Measurements from ENCODE around the gene TIAM2. TPM values are rescaled to one million over a fixed set of nuclear protein-coding genes. Genes with fewer than 3 reads are reported as not detected.

TIAM2 gene
- total RNA-seq, 1 donor from 2014 or later, result 171 TPM

GRCh38 chr6:155246825-155247224, 251.7 kb downstream of the TIAM2 start:
- FAIRE-seq (no peak), DNase-seq (ENCODE audit: low spot score in 2 of 2) (no peak)

- no peak for DNase-seq (ENCODE audit: low spot score in 2 of 2)
- FAIRE-seq, result no peak
Measured at GRCh38 chr6:155247618-155248007, 252.5 kb downstream of the TIAM2 start.

GRCh38 chr6:155248008-155249001, 253.2 kb downstream of the TIAM2 start:
- FAIRE-seq (no peak), DNase-seq (ENCODE audit: low spot score in 2 of 2) (peak; percentile 66 to 78)

- no peak for DNase-seq (ENCODE audit: low spot score in 2 of 2)
Measured at GRCh38 chr6:155250701-155251381, 255.7 kb downstream of the TIAM2 start.

GRCh38 chr6:155252581-155252980, 257.5 kb downstream of the TIAM2 start:
- FAIRE-seq (no peak), DNase-seq (ENCODE audit: low spot score in 2 of 2) (no peak)

More at GRCh38 chr6:155250701-155251381, 255.7 kb downstream of the TIAM2 start:
- FAIRE-seq, result no peak

- FAIRE-seq (no peak), DNase-seq (ENCODE audit: low spot score in 2 of 2) (no peak)
Measured at GRCh38 chr6:155253337-155253736, 258.2 kb downstream of the TIAM2 start.

GRCh38 chr6:155254139-155254538, 259.0 kb downstream of the TIAM2 start:
- no peak for FAIRE-seq
- DNase-seq (ENCODE audit: low spot score in 2 of 2), result no peak

GRCh38 chr6:155256122-155256795, 261.1 kb downstream of the TIAM2 start:
- DNase-seq (ENCODE audit: low spot score in 2 of 2) (no peak), FAIRE-seq (no peak)

- no peak for DNase-seq (ENCODE audit: low spot score in 2 of 2)
Measured at GRCh38 chr6:155257796-155258195, 262.7 kb downstream of the TIAM2 start.

GRCh38 chr6:155259204-155259603, 264.1 kb downstream of the TIAM2 start:
- no peak for FAIRE-seq
- no peak for DNase-seq (ENCODE audit: low spot score in 2 of 2)

More at GRCh38 chr6:155257796-155258195, 262.7 kb downstream of the TIAM2 start:
- no peak for FAIRE-seq

GRCh38 chr6:155259897-155260296, 264.8 kb downstream of the TIAM2 start:
- no peak for DNase-seq (ENCODE audit: low spot score in 2 of 2)
- FAIRE-seq, result no peak

GRCh38 chr6:155260686-155261085, 265.6 kb downstream of the TIAM2 start:
- DNase-seq (ENCODE audit: low spot score in 2 of 2) (no peak), FAIRE-seq (no peak)

- FAIRE-seq, result no peak
Measured at GRCh38 chr6:155261111-155261900, 266.2 kb downstream of the TIAM2 start.

GRCh38 chr6:155262655-155263054, 267.5 kb downstream of the TIAM2 start:
- DNase-seq (ENCODE audit: low spot score in 2 of 2) (no peak), FAIRE-seq (no peak)

More at GRCh38 chr6:155261111-155261900, 266.2 kb downstream of the TIAM2 start:
- no peak for DNase-seq (ENCODE audit: low spot score in 2 of 2)

- DNase-seq (ENCODE audit: low spot score in 2 of 2) (no peak), FAIRE-seq (no peak)
Measured at GRCh38 chr6:155263373-155264063, 268.4 kb downstream of the TIAM2 start, which contains the start of gene CLDN20. Gene CLDN20, plus strand, starts transcription at chr6:155264013. Its CDS starts 11,707 bp downstream, at chr6:155275720.

- DNase-seq (ENCODE audit: low spot score in 2 of 2), result no peak
- no peak for FAIRE-seq
Measured at GRCh38 chr6:155264693-155265320, 269.7 kb downstream of the TIAM2 start.

- DNase-seq (ENCODE audit: low spot score in 2 of 2) (no peak), FAIRE-seq (no peak)
Measured at GRCh38 chr6:155265843-155266535, 270.9 kb downstream of the TIAM2 start.

GRCh38 chr6:155267411-155267810, 272.3 kb downstream of the TIAM2 start:
- FAIRE-seq (no peak), DNase-seq (ENCODE audit: low spot score in 2 of 2) (no peak)
